ENCODE data around the gene WNK2.

The WNK2 gene

GRCh38 chr9:93292664-93293328, 108.9 kb downstream of the WNK2 start:
- Histone ChIP-seq H3K4me1 (ENCODE audit: insufficient read depth, poor library complexity, severe bottlenecking) (peaks cover 6% of the 10 kb centered on the region), H3K36me3 (ENCODE audit: low read depth) (no peaks in the 10 kb centered on the region), H3K4me3 (ENCODE audit: severe bottlenecking) (no peak overlapping the region), H3K27me3 (ENCODE audit: insufficient read depth, poor library complexity, severe bottlenecking) (no peaks in the 10 kb centered on the region), H3K9me3 (ENCODE audit: severe bottlenecking) (no peaks in the 10 kb centered on the region), H3K27ac (ENCODE audit: poor library complexity, severe bottlenecking) (no peak overlapping the region)
- TF ChIP-seq CTCF (IDR thresholded peaks at IDR 0.05; ENCODE audit: poor library complexity, severe bottlenecking) = no peak
- DNase-seq (ENCODE audit: low spot score) = no peak
- ATAC-seq (ENCODE audit: low read depth) = no peak

GRCh38 chr9:93294011-93294410, 110.1 kb downstream of the WNK2 start:
- Histone ChIP-seq H3K9me3 (ENCODE audit: severe bottlenecking) (no peaks in the 10 kb centered on the region), H3K4me1 (ENCODE audit: insufficient read depth, poor library complexity, severe bottlenecking) (peaks cover 6% of the 10 kb centered on the region), H3K27me3 (ENCODE audit: insufficient read depth, poor library complexity, severe bottlenecking) (no peaks in the 10 kb centered on the region), H3K4me3 (ENCODE audit: severe bottlenecking) (no peak overlapping the region), H3K27ac (ENCODE audit: poor library complexity, severe bottlenecking) (no peak overlapping the region), H3K36me3 (ENCODE audit: low read depth) (no peaks in the 10 kb centered on the region)
- ATAC-seq (ENCODE audit: low read depth) (no peak), DNase-seq (ENCODE audit: low spot score) (no peak)
- no peak for TF ChIP-seq CTCF (IDR thresholded peaks at IDR 0.05; ENCODE audit: poor library complexity, severe bottlenecking)

GRCh38 chr9:93295031-93295430, 111.1 kb downstream of the WNK2 start:
- no peak overlapping the region for H3K27ac ChIP-seq (ENCODE audit: poor library complexity, severe bottlenecking)
- ATAC-seq (ENCODE audit: low read depth) (no peak; the same call in 1 of the 3 replicates), DNase-seq (ENCODE audit: low spot score) (no peak)
- H3K4me3 ChIP-seq (ENCODE audit: severe bottlenecking) = no peak overlapping the region
- no peaks in the 10 kb centered on the region for H3K27me3 ChIP-seq (ENCODE audit: insufficient read depth, poor library complexity, severe bottlenecking)
- no peak for TF ChIP-seq CTCF (IDR thresholded peaks at IDR 0.05; ENCODE audit: poor library complexity, severe bottlenecking)
- no peaks in the 10 kb centered on the region for H3K9me3 ChIP-seq (ENCODE audit: severe bottlenecking)
- H3K4me1 ChIP-seq (ENCODE audit: insufficient read depth, poor library complexity, severe bottlenecking) = no peaks in the 10 kb centered on the region
- no peaks in the 10 kb centered on the region for H3K36me3 ChIP-seq (ENCODE audit: low read depth)

- DNase-seq (ENCODE audit: low spot score) = no peak
- H3K27ac ChIP-seq (ENCODE audit: poor library complexity, severe bottlenecking) = no peak overlapping the region
Measured at GRCh38 chr9:93295456-93296076, 111.6 kb downstream of the WNK2 start.

More at GRCh38 chr9:93295456-93296076, 111.6 kb downstream of the WNK2 start:
- Histone ChIP-seq H3K4me1 (ENCODE audit: insufficient read depth, poor library complexity, severe bottlenecking) (no peaks in the 10 kb centered on the region), H3K4me3 (ENCODE audit: severe bottlenecking) (no peak overlapping the region), H3K27me3 (ENCODE audit: insufficient read depth, poor library complexity, severe bottlenecking) (no peaks in the 10 kb centered on the region), H3K36me3 (ENCODE audit: low read depth) (no peaks in the 10 kb centered on the region), H3K9me3 (ENCODE audit: severe bottlenecking) (no peaks in the 10 kb centered on the region)
- no peak for ATAC-seq (ENCODE audit: low read depth)
- TF ChIP-seq CTCF (IDR thresholded peaks at IDR 0.05; ENCODE audit: poor library complexity, severe bottlenecking) = no peak
